ENCODE data around the gene GUCA2A.
"Not testable (repeated sequence)": the region's sequence is repeated elsewhere in the genome, so short reads cannot be mapped to it uniquely, and the experiment has no call there.

Gene GUCA2A

GRCh38 chr1:42164551-42165420, at the start of gene GUCA2A:
Gene GUCA2A (minus strand): TSS chr1:42164745. CDS start chr1:42164712, 33 bp downstream.
- no peak within 1 kb of the TSS for H3K9ac ChIP-seq (ENCODE audit: low read depth, low read length)
- no peak within 1 kb of the TSS for H3K27ac ChIP-seq (ENCODE audit: low read depth, low read length)
- no peaks in the 10 kb centered on the region for H3K4me1 ChIP-seq (ENCODE audit: control insufficient read depth, insufficient read depth, low read length)
- no peaks in the 10 kb centered on the region for H3K9me3 ChIP-seq (ENCODE audit: control insufficient read depth, insufficient read depth, low read length)
- no peaks in the 10 kb centered on the region for H3K27me3 ChIP-seq (ENCODE audit: control insufficient read depth, insufficient read depth, low read length)
- H3K36me3 ChIP-seq (ENCODE audit: control insufficient read depth, insufficient read depth, low read length): no peaks in the 10 kb centered on the region
- no peak within 1 kb of the TSS for H3K4me3 ChIP-seq (ENCODE audit: low read depth, low read length)

- Histone ChIP-seq H3K27me3 (ENCODE audit: control insufficient read depth, insufficient read depth, low read length) (no peaks in the 10 kb centered on the region), H3K4me3 (ENCODE audit: low read depth, low read length) (no peak overlapping the region), H3K36me3 (ENCODE audit: control insufficient read depth, insufficient read depth, low read length) (peaks cover 2% of the 10 kb centered on the region; the same call in 1 of the 2 replicates), H3K9ac (ENCODE audit: low read depth, low read length) (no peak overlapping the region), H3K27ac (ENCODE audit: low read depth, low read length) (no peak overlapping the region), H3K4me1 (ENCODE audit: control insufficient read depth, insufficient read depth, low read length) (peaks cover 16% of the 10 kb centered on the region), H3K9me3 (ENCODE audit: control insufficient read depth, insufficient read depth, low read length) (no peaks in the 10 kb centered on the region)
Observed at GRCh38 chr1:42211224-42211623, 46.7 kb upstream of the GUCA2A start.

GRCh38 chr1:42210421-42211133, 46.0 kb upstream of the GUCA2A start:
- peaks cover 16% of the 10 kb centered on the region for H3K4me1 ChIP-seq (ENCODE audit: control insufficient read depth, insufficient read depth, low read length)
- no peak overlapping the region for H3K27ac ChIP-seq (ENCODE audit: low read depth, low read length)
- no peak overlapping the region for H3K4me3 ChIP-seq (ENCODE audit: low read depth, low read length)
- no peak overlapping the region for H3K9ac ChIP-seq (ENCODE audit: low read depth, low read length)
- H3K36me3 ChIP-seq (ENCODE audit: control insufficient read depth, insufficient read depth, low read length): peaks cover 6% of the 10 kb centered on the region; the same call in 1 of the 2 replicates
- H3K9me3 ChIP-seq (ENCODE audit: control insufficient read depth, insufficient read depth, low read length): no peaks in the 10 kb centered on the region
- H3K27me3 ChIP-seq (ENCODE audit: control insufficient read depth, insufficient read depth, low read length): no peaks in the 10 kb centered on the region

GRCh38 chr1:42209526-42210251, 45.1 kb upstream of the GUCA2A start:
- Histone ChIP-seq H3K27ac (ENCODE audit: low read depth, low read length) (no peak overlapping the region), H3K9me3 (ENCODE audit: control insufficient read depth, insufficient read depth, low read length) (no peaks in the 10 kb centered on the region), H3K4me1 (ENCODE audit: control insufficient read depth, insufficient read depth, low read length) (peaks cover 16% of the 10 kb centered on the region), H3K27me3 (ENCODE audit: control insufficient read depth, insufficient read depth, low read length) (no peaks in the 10 kb centered on the region), H3K36me3 (ENCODE audit: control insufficient read depth, insufficient read depth, low read length) (peaks cover 12% of the 10 kb centered on the region), H3K9ac (ENCODE audit: low read depth, low read length) (no peak overlapping the region), H3K4me3 (ENCODE audit: low read depth, low read length) (no peak overlapping the region)

- not testable (repeated sequence) for H3K4me3 ChIP-seq (ENCODE audit: low read depth, low read length); H3K4me1 ChIP-seq (ENCODE audit: control insufficient read depth, insufficient read depth, low read length); H3K36me3 ChIP-seq (ENCODE audit: control insufficient read depth, insufficient read depth, low read length); H3K27me3 ChIP-seq (ENCODE audit: control insufficient read depth, insufficient read depth, low read length); H3K27ac ChIP-seq (ENCODE audit: low read depth, low read length); H3K9ac ChIP-seq (ENCODE audit: low read depth, low read length); H3K9me3 ChIP-seq (ENCODE audit: control insufficient read depth, insufficient read depth, low read length)
Observed at GRCh38 chr1:42206930-42207329, 42.4 kb upstream of the GUCA2A start.

- Histone ChIP-seq H3K27ac (ENCODE audit: low read depth, low read length) (no peak overlapping the region), H3K4me1 (ENCODE audit: control insufficient read depth, insufficient read depth, low read length) (0 out of 2 replicates have a peak, but pooled peaks cover 3% of the 10 kb centered on the region), H3K36me3 (ENCODE audit: control insufficient read depth, insufficient read depth, low read length) (peaks cover 10% of the 10 kb centered on the region), H3K4me3 (ENCODE audit: low read depth, low read length) (no peak overlapping the region), H3K9ac (ENCODE audit: low read depth, low read length) (no peak overlapping the region), H3K9me3 (ENCODE audit: control insufficient read depth, insufficient read depth, low read length) (no peaks in the 10 kb centered on the region), H3K27me3 (ENCODE audit: control insufficient read depth, insufficient read depth, low read length) (no peaks in the 10 kb centered on the region)
Observed at GRCh38 chr1:42206164-42206563, 41.6 kb upstream of the GUCA2A start.

GRCh38 chr1:42201986-42202385, 37.4 kb upstream of the GUCA2A start:
- no peaks in the 10 kb centered on the region for H3K9me3 ChIP-seq (ENCODE audit: control insufficient read depth, insufficient read depth, low read length)
- peaks cover 32% of the 10 kb centered on the region for H3K36me3 ChIP-seq (ENCODE audit: control insufficient read depth, insufficient read depth, low read length)
- no peak overlapping the region for H3K27ac ChIP-seq (ENCODE audit: low read depth, low read length)
- H3K4me3 ChIP-seq (ENCODE audit: low read depth, low read length): no peak overlapping the region
- no peaks in the 10 kb centered on the region for H3K4me1 ChIP-seq (ENCODE audit: control insufficient read depth, insufficient read depth, low read length)
- H3K9ac ChIP-seq (ENCODE audit: low read depth, low read length): no peak overlapping the region
- H3K27me3 ChIP-seq (ENCODE audit: control insufficient read depth, insufficient read depth, low read length): no peaks in the 10 kb centered on the region

- Histone ChIP-seq H3K9me3 (ENCODE audit: control insufficient read depth, insufficient read depth, low read length) (no peaks in the 10 kb centered on the region), H3K36me3 (ENCODE audit: control insufficient read depth, insufficient read depth, low read length) (peaks cover 48% of the 10 kb centered on the region), H3K4me1 (ENCODE audit: control insufficient read depth, insufficient read depth, low read length) (no peaks in the 10 kb centered on the region), H3K27ac (ENCODE audit: low read depth, low read length) (no peak overlapping the region), H3K4me3 (ENCODE audit: low read depth, low read length) (no peak overlapping the region), H3K9ac (ENCODE audit: low read depth, low read length) (no peak overlapping the region), H3K27me3 (ENCODE audit: control insufficient read depth, insufficient read depth, low read length) (no peaks in the 10 kb centered on the region)
Observed at GRCh38 chr1:42198251-42198650, 33.7 kb upstream of the GUCA2A start.

- H3K4me3 ChIP-seq (ENCODE audit: low read depth, low read length): no peak overlapping the region
- H3K27ac ChIP-seq (ENCODE audit: low read depth, low read length): no peak overlapping the region
- no peaks in the 10 kb centered on the region for H3K4me1 ChIP-seq (ENCODE audit: control insufficient read depth, insufficient read depth, low read length)
- no peaks in the 10 kb centered on the region for H3K9me3 ChIP-seq (ENCODE audit: control insufficient read depth, insufficient read depth, low read length)
- H3K36me3 ChIP-seq (ENCODE audit: control insufficient read depth, insufficient read depth, low read length): peaks cover 58% of the 10 kb centered on the region
- no peaks in the 10 kb centered on the region for H3K27me3 ChIP-seq (ENCODE audit: control insufficient read depth, insufficient read depth, low read length)
- H3K9ac ChIP-seq (ENCODE audit: low read depth, low read length): no peak overlapping the region
Observed at GRCh38 chr1:42195841-42196240, 31.3 kb upstream of the GUCA2A start.

GRCh38 chr1:42192106-42192505, 27.6 kb upstream of the GUCA2A start:
- no peak overlapping the region for H3K4me3 ChIP-seq (ENCODE audit: low read depth, low read length)
- H3K4me1 ChIP-seq (ENCODE audit: control insufficient read depth, insufficient read depth, low read length): no peaks in the 10 kb centered on the region
- no peaks in the 10 kb centered on the region for H3K27me3 ChIP-seq (ENCODE audit: control insufficient read depth, insufficient read depth, low read length)
- H3K36me3 ChIP-seq (ENCODE audit: control insufficient read depth, insufficient read depth, low read length): peaks cover 72% of the 10 kb centered on the region
- no peak overlapping the region for H3K27ac ChIP-seq (ENCODE audit: low read depth, low read length)
- H3K9ac ChIP-seq (ENCODE audit: low read depth, low read length): no peak overlapping the region
- no peaks in the 10 kb centered on the region for H3K9me3 ChIP-seq (ENCODE audit: control insufficient read depth, insufficient read depth, low read length)
